OCI-M1 (cell line): Measurements from ENCODE around the gene RAP1B.

ENCODE experiments used
- DNase-seq: peaks from one replicate; lab custom pipeline; 2025; lab: John Stamatoyannopoulos, UW

RAP1B gene

DNA sequence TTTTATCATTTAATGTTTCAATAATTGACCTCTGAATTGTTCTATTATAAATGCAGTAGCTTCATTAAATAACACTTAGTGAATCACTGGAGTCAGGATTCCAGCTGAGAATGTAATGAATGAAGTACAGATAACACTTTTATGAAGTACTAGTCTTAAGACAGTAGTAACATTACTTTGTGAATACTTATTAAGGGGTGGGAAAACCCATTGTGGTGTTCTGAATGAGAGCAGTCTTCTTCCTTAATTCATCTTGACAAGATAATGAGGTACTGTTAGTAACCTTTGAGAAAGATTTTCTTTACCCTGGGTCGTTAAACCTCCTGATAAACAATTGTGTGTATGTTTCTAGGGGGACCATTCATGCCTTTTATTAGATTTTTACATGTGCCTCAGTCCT, 88.8 kb downstream of the RAP1B start:
- no peak for DNase-seq
